GM06990 (cell line): ENCODE measurements around the gene GPATCH2.

Source experiments
- DNase-seq: peaks from one replicate; pipeline ENCODE4 v3.0.0-alpha.2; 2011; ENCODE audit not compliant: insufficient read length; ENCODE audit errors: extremely low read depth
- H3K27me3 ChIP-seq: replicated peaks from 2 replicates; pipeline ENCODE4 v1.6.0; 2011; ENCODE audit warnings: low read length; ENCODE audit not compliant: control insufficient read depth, insufficient read depth
- H3K36me3 ChIP-seq: 2 replicates; pipeline ENCODE4 v1.5.1; 2011; ENCODE audit warnings: low read length; ENCODE audit not compliant: control insufficient read depth, insufficient read depth
- H3K4me3 ChIP-seq: replicated peaks from 2 replicates; pipeline ENCODE4 v1.5.1; 2011; ENCODE audit warnings: low read depth, mild to moderate bottlenecking, control low read depth, low read length
- TF ChIP-seq, protein P1 (sequence below): IDR thresholded peaks from 2 replicates; pipeline ENCODE4 v1.5.1; 2011; ENCODE audit warnings: low read length, control low read depth, mild to moderate bottlenecking, inconsistent platforms; ENCODE audit not compliant: insufficient read depth, poor library complexity, severe bottlenecking

GPATCH2 gene

GRCh38 chr1:217574265-217574949 lies 56.5 kb downstream of the GPATCH2 start:
- DNase-seq: no peak
- TF ChIP-seq, protein P1, sequence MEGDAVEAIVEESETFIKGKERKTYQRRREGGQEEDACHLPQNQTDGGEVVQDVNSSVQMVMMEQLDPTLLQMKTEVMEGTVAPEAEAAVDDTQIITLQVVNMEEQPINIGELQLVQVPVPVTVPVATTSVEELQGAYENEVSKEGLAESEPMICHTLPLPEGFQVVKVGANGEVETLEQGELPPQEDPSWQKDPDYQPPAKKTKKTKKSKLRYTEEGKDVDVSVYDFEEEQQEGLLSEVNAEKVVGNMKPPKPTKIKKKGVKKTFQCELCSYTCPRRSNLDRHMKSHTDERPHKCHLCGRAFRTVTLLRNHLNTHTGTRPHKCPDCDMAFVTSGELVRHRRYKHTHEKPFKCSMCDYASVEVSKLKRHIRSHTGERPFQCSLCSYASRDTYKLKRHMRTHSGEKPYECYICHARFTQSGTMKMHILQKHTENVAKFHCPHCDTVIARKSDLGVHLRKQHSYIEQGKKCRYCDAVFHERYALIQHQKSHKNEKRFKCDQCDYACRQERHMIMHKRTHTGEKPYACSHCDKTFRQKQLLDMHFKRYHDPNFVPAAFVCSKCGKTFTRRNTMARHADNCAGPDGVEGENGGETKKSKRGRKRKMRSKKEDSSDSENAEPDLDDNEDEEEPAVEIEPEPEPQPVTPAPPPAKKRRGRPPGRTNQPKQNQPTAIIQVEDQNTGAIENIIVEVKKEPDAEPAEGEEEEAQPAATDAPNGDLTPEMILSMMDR: no peak
- Histone ChIP-seq H3K27me3 (no peaks in the 10 kb centered on the region), H3K36me3 (no peaks in the 10 kb centered on the region), H3K4me3 (no peak overlapping the region)

DNA sequence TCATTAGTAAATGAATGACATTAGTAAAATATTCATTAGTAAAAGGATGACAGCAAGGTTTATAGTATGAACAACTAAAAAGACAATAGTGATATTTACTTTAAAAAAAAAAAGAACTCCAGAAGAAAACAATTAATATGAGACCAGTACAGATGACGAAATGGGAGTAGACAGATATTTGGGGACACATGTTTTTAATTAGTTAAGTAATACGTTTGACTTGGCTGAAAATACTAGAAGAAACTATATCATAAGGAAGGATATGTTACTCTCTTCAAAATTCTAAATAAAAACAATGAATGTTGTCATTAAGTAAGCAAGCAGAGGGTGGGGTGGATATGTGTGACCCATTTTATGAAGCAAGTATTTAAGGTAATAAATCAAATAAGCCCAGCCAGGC lies 61.9 kb downstream of the GPATCH2 start:
- H3K36me3 ChIP-seq: no peaks in the 10 kb centered on the region
- H3K4me3 ChIP-seq: no peak overlapping the region
- DNase-seq: no peak
- H3K27me3 ChIP-seq: no peaks in the 10 kb centered on the region
- TF ChIP-seq, protein P1: no peak

- no peak for DNase-seq
- Histone ChIP-seq H3K27me3 (no peaks in the 10 kb centered on the region), H3K36me3 (no peaks in the 10 kb centered on the region), H3K4me3 (no peak overlapping the region)
- TF ChIP-seq, protein P1: no peak
Measured at GRCh38 chr1:217568200-217568599, 62.7 kb downstream of the GPATCH2 start.

GRCh38 chr1:217564833-217565232 lies 66.1 kb downstream of the GPATCH2 start:
- no peak for DNase-seq
- no peaks in the 10 kb centered on the region for H3K36me3 ChIP-seq
- TF ChIP-seq, protein P1: no peak

DNA sequence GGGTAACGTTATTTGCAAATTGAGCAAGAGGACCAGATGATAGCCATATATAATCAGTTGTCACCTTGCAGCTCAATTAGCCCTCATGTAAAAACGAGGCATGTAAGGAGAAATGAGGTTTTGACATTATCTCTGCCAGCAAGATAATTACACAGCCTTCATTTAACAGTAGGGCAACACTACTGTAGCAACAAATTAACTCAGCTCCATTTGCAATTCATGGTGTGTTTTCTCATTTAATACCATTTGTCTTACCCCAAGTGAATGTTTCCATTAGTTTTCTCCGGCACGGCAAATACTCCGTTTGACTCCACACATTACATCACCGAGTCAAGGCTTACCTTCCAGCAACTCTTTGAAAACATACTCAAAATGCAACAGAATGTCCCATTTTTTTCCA lies 66.7 kb downstream of the GPATCH2 start:
- no peaks in the 10 kb centered on the region for H3K36me3 ChIP-seq
- no peak for DNase-seq
- H3K4me3 ChIP-seq: no peak overlapping the region
- no peaks in the 10 kb centered on the region for H3K27me3 ChIP-seq
- TF ChIP-seq, protein P1: no peak

More at GRCh38 chr1:217564833-217565232, 66.1 kb downstream of the GPATCH2 start:
- H3K27me3 ChIP-seq: no peaks in the 10 kb centered on the region
- H3K4me3 ChIP-seq: no peak overlapping the region

GRCh38 chr1:217563179-217563578 lies 67.7 kb downstream of the GPATCH2 start:
- DNase-seq: no peak
- no peaks in the 10 kb centered on the region for H3K36me3 ChIP-seq
- TF ChIP-seq, protein P1: no peak
- no peaks in the 10 kb centered on the region for H3K27me3 ChIP-seq
- no peak overlapping the region for H3K4me3 ChIP-seq
